Liver (tissue), 3 donors: ENCODE data around the gene C4orf54.

Experiments used
- CTCF ChIP-seq: fragments of 150-350 bp; IDR thresholded peaks from 2 replicates; pipeline ENCODE4 v1.5.1; 2017; ENCODE audit warnings: improper control_type of control experiment, low read depth, low read length; ENCODE audit not compliant: missing input control
- EGR1 ChIP-seq, 2 donors: IDR thresholded peaks; 2 replicates each; pipeline ENCODE4 v1.6.1; 2016 to 2018; ENCODE audit warnings: antibody characterized with exemption in 2 of 2, low read depth in 2 of 2
- GABPA ChIP-seq, 2 donors: IDR thresholded peaks in 1 of 2; conservative IDR thresholded peaks in 1 of 2; 2 replicates each; pipeline ENCODE4 v1.6.1; 2016; ENCODE audit warnings: antibody characterized with exemption in 2 of 2, mild to moderate bottlenecking in 1 of 2, moderate library complexity in 1 of 2
- HNF4G ChIP-seq: IDR thresholded peaks from 2 replicates; pipeline ENCODE4 v1.6.1; 2016; ENCODE audit warnings: antibody characterized with exemption
- JUND ChIP-seq, 2 donors: IDR thresholded peaks; 2 replicates each; pipeline ENCODE4 v1.6.1; 2016; ENCODE audit warnings: antibody characterized with exemption in 2 of 2
- MAX ChIP-seq: IDR thresholded peaks from 2 replicates; pipeline ENCODE4 v1.6.1; 2016; ENCODE audit warnings: antibody characterized with exemption
- RAD21 ChIP-seq, 2 donors: IDR thresholded peaks; 2 replicates each; pipeline ENCODE4 v1.6.1; 2016; ENCODE audit warnings: antibody characterized with exemption in 2 of 2, mild to moderate bottlenecking in 2 of 2
- TAF1 ChIP-seq: conservative IDR thresholded peaks from 2 replicates; pipeline ENCODE4 v1.6.1; 2016; ENCODE audit warnings: antibody characterized with exemption, mild to moderate bottlenecking
- YY1 ChIP-seq: IDR thresholded peaks from 2 replicates; pipeline ENCODE4 v1.6.1; 2016; ENCODE audit warnings: antibody characterized with exemption, mild to moderate bottlenecking
- donor health status: healthy.
- donor health status: healthy.

GRCh38 chr4:99647071-99647470 is 10.6 kb downstream of the C4orf54 start:
- no peak for TF ChIP-seq CTCF
- TF ChIP-seq RAD21 (IDR thresholded peaks at IDR 0.05) = no peak
- no peak for TF ChIP-seq GABPA (IDR thresholded peaks at IDR 0.05 in 1 of 2, conservative IDR thresholded peaks at IDR 0.05 in 1 of 2)
- no peak for TF ChIP-seq TAF1
- TF ChIP-seq YY1 = no peak
- no peak for TF ChIP-seq EGR1 (IDR thresholded peaks at IDR 0.05; ENCODE audit: low read depth in 2 of 2)
- no peak for TF ChIP-seq JUND (IDR thresholded peaks at IDR 0.05)
- no peak for TF ChIP-seq HNF4G
- TF ChIP-seq MAX = no peak
